GM19193 (cell line): ENCODE data around the gene NSRP1.

Experiments used
- POLR2A ChIP-seq: IDR thresholded peaks from 4 replicates; pipeline ENCODE4 v1.6.1; 2011; ENCODE audit not compliant: insufficient read depth, insufficient read length; ENCODE audit errors: extremely low read depth

NSRP1 gene

DNA sequence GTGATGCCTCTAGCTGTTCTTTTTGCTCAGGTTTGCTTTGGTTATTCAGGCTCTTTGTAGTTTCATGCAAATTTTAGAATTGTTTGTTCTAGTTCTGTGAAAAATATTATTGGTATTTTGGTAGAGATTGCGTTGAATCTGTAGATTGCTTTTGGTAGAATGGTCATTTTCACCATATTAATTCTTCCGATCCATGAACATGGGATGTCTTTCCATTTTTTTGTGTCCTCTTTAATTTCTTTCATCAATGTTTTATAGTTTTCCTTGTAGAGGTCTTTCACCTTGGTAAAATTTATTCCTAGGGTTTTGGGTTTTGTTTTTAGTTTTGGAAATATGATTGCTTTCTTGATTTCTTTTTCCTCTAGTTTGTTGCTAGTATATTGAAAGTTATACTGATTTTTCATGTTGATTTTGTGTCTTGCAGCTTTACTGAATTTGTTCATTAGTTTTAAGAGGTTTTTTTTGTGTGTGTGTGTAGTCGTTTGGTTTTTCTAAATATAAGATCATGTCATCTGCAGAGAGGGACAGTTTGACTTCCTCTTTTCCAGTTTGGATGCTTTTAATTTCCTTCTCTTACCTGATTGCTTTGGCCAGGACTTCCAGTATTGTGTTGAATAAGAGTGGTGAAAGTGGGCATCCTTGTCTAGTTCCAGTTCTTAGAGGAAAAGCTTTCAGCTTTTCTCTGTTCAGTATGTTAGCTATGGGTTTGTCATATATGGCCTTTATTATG, 42.4 kb downstream of the NSRP1 start:
- TF ChIP-seq POLR2A: no peak

DNA sequence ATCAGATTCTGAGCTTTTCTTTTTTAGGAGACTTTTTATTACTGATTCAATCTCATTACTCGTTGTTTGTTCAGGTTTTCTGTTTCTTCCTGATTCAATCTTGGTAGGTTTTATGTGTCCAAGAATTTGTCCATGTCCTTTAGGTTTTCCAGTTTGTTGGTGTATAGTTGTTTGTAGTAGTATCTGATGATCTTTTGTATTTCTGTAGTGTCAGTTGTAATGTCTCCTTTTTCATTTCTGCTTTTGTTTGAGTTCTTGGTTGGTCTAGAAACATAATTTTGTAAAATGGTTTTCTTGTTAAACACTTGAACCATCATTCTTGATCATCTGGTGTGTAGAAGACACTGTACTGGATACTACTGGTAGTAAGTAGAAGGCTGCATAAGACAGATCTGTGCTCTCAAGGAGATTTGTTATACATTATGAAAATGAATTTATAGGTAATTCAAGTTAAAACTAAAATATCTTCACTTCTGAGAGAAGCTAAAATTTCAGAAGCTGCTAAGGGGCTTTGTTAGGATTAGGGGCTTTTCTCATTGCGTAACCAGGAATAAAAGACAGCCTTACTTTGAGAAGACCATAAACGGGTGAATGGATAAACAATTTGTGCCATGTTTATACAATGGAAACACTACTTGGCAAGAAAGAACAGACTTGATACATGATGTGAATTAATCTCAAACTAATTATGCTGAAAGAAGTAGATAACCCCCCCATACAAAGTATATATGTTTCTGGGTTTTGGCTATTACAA, 44.0 kb downstream of the NSRP1 start:
- no peak for TF ChIP-seq POLR2A

GRCh38 chr17:30161601-30162000, 45.0 kb downstream of the NSRP1 start:
- no peak for TF ChIP-seq POLR2A

GRCh38 chr17:30164531-30164930, 47.9 kb downstream of the NSRP1 start:
- no peak for TF ChIP-seq POLR2A

GRCh38 chr17:30165147-30165546, 48.5 kb downstream of the NSRP1 start:
- TF ChIP-seq POLR2A: no peak

GRCh38 chr17:30165960-30166359, 49.3 kb downstream of the NSRP1 start:
- no peak for TF ChIP-seq POLR2A

- TF ChIP-seq POLR2A: no peak
Observed at GRCh38 chr17:30170415-30170987, 53.9 kb downstream of the NSRP1 start.

DNA sequence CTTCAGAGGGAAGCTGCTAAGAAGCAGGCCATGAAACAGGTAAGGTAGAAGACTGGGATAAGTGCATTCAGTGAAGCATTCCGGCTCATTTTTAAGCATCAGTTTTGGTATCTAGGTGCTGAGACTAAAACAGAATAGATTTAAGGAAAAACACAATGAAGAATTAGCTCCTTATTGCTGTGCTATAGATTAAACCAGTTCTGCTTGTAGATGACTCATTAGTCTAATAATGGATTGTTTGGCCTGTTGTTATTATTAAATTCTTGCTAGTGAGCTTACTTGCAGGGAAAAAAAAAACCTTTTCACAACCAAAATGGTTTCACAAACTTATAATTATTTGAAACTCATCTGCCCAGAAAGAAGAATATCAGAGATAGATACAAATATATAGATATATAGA, 55.9 kb downstream of the NSRP1 start:
- no peak for TF ChIP-seq POLR2A

- no peak for TF ChIP-seq POLR2A
Observed at GRCh38 chr17:30173649-30174048, 57.0 kb downstream of the NSRP1 start.

DNA sequence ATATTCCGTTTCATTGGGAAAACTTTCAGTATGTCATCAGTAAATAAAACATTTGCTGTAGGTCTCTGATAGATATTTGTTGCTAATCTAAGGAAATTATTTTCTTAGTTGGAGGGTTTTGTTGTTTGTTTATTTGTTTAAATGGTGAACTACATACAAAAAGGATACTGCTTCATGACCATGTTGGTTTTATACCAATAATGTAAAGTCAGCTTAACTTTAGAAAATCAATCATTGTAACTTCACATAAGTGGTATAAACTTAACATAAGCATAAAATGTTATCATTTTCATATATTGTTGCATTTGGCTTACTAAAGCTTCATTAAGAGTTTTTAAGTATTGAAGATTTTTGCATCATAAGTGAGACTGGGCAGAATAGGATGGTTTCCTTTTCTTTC, 57.9 kb downstream of the NSRP1 start:
- TF ChIP-seq POLR2A: no peak

DNA sequence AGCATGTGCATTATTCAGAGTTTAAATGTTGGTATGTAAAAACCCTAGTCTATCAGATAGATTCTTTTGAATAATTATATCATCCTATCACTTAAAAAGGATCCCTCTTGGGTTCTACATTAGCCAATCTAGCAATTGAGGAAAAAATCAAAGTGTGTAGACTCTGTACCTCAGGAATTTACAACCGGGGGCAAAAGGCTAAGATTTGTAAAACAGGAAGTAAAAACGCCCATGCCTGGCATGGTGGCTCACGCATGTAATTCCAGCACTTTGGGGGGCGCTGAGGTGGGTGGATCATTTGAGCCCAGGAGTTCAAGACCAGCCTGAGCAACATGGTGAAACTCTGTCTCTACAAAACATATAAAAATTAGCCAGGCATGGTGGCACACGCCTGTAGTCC, 60.2 kb downstream of the NSRP1 start:
- TF ChIP-seq POLR2A: no peak

DNA sequence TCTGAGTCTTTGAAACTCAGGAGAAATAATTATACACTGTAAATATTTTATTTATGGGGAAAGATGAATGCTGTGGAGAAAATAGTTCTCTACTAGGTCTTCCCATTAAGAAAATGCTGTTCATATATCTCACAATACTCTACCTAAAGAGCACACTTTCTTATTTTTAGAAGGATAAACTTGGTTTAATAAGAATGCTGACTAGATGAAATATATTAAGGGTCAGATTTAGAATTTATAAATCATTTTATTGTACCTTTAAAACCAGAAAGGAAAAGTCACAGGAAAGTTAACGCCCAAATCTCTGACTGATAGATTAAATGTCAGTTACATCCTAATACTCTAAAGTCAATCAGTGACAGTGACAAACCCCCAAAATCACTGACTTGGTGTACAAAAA, 70.1 kb downstream of the NSRP1 start:
- TF ChIP-seq POLR2A: no peak

DNA sequence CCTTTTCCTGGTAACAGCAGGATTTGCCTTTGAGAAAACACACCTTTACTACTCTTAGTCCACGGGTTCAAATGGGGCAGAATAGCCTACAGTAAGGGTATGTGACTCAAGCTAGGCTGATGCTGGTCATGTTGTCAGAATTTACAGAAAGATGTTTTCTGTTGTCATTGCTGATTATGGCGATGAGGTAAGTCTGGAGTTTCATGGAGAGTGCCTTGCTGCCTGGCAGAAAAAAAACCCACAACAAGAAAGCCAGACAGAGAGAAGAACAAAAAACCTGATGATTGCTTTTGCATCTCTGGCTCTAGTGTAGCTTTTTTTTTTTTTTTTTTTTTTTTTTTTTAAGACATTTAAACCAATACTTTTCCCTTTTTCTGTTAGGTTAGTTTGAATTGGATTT, 71.0 kb downstream of the NSRP1 start:
- TF ChIP-seq POLR2A: no peak

- no peak for TF ChIP-seq POLR2A
Observed at GRCh38 chr17:30188211-30188939, 71.8 kb downstream of the NSRP1 start.

DNA sequence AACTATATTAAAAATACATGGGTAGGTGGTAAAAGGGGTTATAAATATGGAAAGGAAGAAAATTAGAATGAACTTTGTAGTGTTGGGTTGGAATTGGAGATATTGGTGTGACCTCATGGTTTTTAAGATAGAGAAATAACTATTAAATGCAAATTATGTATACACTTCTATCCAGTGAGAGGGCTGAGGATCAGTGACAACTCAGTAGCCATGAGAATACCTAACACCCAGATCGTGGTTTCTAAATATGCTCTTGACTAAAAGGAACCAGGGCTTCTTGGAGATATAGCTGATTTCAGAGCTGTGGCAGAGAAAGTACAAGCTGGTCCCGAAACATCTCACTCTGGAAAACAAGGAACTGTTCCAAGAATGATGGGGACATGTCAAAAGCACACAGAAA, 74.5 kb downstream of the NSRP1 start:
- TF ChIP-seq POLR2A: no peak

DNA sequence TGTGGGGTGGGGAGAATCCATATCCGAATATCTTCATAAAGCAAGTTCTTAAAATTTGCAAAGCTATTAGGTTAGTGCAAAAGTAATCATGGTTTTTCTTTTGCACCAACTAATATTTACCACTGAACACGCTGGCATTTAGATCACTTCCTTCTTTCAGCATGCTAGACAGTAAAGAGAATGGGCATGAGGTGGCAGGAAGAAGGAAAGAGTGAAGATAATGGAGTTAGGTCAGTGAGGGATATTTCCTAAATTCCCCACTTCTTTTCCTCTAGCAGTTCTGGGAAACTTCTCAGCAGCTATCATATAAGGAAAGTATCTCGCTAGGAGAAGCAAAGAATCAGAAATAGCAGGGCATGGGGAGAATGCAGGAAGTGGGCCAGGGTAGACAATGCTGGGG, 79.9 kb downstream of the NSRP1 start:
- TF ChIP-seq POLR2A: no peak

- no peak for TF ChIP-seq POLR2A
Observed at GRCh38 chr17:30197416-30197815, 80.8 kb downstream of the NSRP1 start.
